Superior temporal gyrus (tissue), 1 donor: Measurements from ENCODE around the gene WASHC4.

ENCODE experiments used
- DNase-seq: peaks from one replicate; pipeline ENCODE4 v3.0.0-alpha.2; 2016; ENCODE audit errors: extremely low spot score

WASHC4 gene

GRCh38 chr12:105209091-105209490 lies 101.6 kb downstream of the WASHC4 start:
- no peak for DNase-seq

GRCh38 chr12:105212438-105212837 lies 104.9 kb downstream of the WASHC4 start:
- DNase-seq, result no peak

- no peak for DNase-seq
These were observed 106.6 kb downstream of the WASHC4 start for GRCh38 chr12:105214148-105214547.

GRCh38 chr12:105214670-105215375 lies 107.3 kb downstream of the WASHC4 start:
- no peak for DNase-seq

GRCh38 chr12:105218434-105218833 lies 110.9 kb downstream of the WASHC4 start:
- DNase-seq, result peak; percentile 32
